ENCODE results near the gene BICDL1. TPM values are rescaled to one million over a fixed set of nuclear protein-coding genes. Genes with fewer than 3 reads are reported as not detected.

The BICDL1 gene
- total and polyA plus RNA-seq, 2 donors (not counting 3 experiments of a cell fraction or from before 2014, with no cell fraction given) = 0.19 TPM; not detected in 1

DNA sequence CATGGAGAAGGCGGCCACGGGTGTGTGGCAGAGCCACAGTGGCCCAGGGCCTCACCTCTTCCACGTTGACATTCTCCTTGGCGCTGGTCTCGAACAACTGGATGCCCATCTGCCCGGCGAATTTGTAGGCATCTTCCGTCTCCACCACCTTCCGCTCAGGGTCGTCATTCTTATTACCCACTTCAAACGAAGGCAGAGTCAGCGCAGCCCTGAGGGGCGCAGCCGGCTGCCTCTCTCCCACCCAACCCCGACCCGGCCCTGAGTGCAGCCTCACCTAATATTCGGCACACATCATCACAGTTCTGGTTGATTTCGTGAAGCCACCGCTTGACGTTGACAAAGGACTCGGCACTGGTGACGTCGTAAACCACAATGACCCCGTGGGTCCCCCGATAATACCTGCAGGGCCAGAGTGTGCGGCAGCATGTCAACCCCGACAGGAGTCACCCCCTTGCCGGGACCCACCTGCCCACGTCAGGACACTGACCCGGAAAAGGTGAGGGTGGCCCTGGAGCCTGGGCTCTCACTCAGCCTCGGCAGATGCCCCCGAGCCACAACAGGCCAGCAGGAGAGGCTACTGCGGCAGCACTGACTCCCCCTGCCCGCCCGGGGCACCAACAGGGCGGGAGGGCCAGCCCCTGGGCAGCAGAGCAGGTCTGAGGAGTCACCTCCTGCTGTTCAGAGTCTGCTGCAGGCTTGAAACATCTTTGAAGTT is 109.9 kb downstream of the BICDL1 start:
- H3K79me2 ChIP-seq (ENCODE audit: control insufficient read depth, insufficient read depth, low read length) = peaks cover 45% of the 10 kb centered on the region
- H4K20me1 ChIP-seq (replicated peaks; ENCODE audit: control insufficient read depth, extremely low read depth, insufficient read depth, low read length) = no peaks in the 10 kb centered on the region
- no peak for FAIRE-seq

More for the DNA sequence above, 109.9 kb downstream of the BICDL1 start:
- H3K36me3 ChIP-seq (ENCODE audit: control insufficient read depth in 2 of 2, extremely low read depth in 1 of 2, insufficient read depth in 2 of 2, low read length in 2 of 2) = peaks cover 5 to 46% of the 10 kb centered on the region in 2 experiments
- no peak overlapping the region for H3K27ac ChIP-seq (ENCODE audit: insufficient read depth, low read depth, low read length)
- ChIA-PET POLR2A (no interaction called here), CTCF (no interaction called here)
- no peak overlapping the region for H3K4me3 ChIP-seq (replicated peaks in 1 of 3; ENCODE audit: insufficient read depth in 1 of 3, low read depth in 1 of 3, low read length in 3 of 3)
- no peaks in the 10 kb centered on the region for H3K9me1 ChIP-seq (replicated peaks; ENCODE audit: control insufficient read depth, extremely low read depth, insufficient read depth, low read length)
- dilution Hi-C loops (cut with MboI; ENCODE audit: extremely low pct_ligation_motif_present, low sequenced_read_pairs) (no loop called here), intact Hi-C loops (cut with micrococcal nuclease) (no loop called here)
- TF ChIP-seq, protein P1, sequence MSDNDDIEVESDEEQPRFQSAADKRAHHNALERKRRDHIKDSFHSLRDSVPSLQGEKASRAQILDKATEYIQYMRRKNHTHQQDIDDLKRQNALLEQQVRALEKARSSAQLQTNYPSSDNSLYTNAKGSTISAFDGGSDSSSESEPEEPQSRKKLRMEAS (IDR thresholded peaks at IDR 0.05; ENCODE audit: insufficient read depth, insufficient read length) = no peak
- TF ChIP-seq JUN (IDR thresholded peaks at IDR 0.05; ENCODE audit: borderline replicate concordance, insufficient read depth, insufficient read length, low read depth) (no peak), POLR2AphosphoS5 (IDR thresholded peaks at IDR 0.05; ENCODE audit: insufficient read depth, low read depth, low read length) (no peak), MYC (IDR thresholded peaks at IDR 0.05; ENCODE audit: low read depth, low read length) (no peak), GATA2 (IDR thresholded peaks at IDR 0.05; ENCODE audit: insufficient read depth, insufficient read length, low read depth, low read length) (no peak), FOS (IDR thresholded peaks at IDR 0.05; ENCODE audit: borderline replicate concordance, insufficient read depth, low read length) (no peak), EZH2 (IDR thresholded peaks at IDR 0.05; ENCODE audit: borderline replicate concordance, low read depth, low read length, severe bottlenecking) (no peak), POLR2A (IDR thresholded peaks at IDR 0.05; ENCODE audit: low read depth, low read length) (no peak)
- TF ChIP-seq, protein P2, sequence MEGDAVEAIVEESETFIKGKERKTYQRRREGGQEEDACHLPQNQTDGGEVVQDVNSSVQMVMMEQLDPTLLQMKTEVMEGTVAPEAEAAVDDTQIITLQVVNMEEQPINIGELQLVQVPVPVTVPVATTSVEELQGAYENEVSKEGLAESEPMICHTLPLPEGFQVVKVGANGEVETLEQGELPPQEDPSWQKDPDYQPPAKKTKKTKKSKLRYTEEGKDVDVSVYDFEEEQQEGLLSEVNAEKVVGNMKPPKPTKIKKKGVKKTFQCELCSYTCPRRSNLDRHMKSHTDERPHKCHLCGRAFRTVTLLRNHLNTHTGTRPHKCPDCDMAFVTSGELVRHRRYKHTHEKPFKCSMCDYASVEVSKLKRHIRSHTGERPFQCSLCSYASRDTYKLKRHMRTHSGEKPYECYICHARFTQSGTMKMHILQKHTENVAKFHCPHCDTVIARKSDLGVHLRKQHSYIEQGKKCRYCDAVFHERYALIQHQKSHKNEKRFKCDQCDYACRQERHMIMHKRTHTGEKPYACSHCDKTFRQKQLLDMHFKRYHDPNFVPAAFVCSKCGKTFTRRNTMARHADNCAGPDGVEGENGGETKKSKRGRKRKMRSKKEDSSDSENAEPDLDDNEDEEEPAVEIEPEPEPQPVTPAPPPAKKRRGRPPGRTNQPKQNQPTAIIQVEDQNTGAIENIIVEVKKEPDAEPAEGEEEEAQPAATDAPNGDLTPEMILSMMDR (IDR thresholded peaks at IDR 0.05; ENCODE audit: extremely low read depth in 1 of 2, insufficient read depth in 1 of 2, low read depth in 1 of 2, low read length in 2 of 2) = no peak
- no peaks in the 10 kb centered on the region for H3K27me3 ChIP-seq (ENCODE audit: control insufficient read depth in 2 of 2, insufficient read depth in 2 of 2, low read length in 2 of 2)
- H3K9me3 ChIP-seq (replicated peaks; ENCODE audit: control insufficient read depth, insufficient read depth, low read length) = no peaks in the 10 kb centered on the region
- H3K9ac ChIP-seq (replicated peaks; ENCODE audit: extremely low read depth, insufficient read depth, low read length) = no peak overlapping the region
- no peak overlapping the region for H2AFZ ChIP-seq (ENCODE audit: low read depth, low read length)
- no peaks in the 10 kb centered on the region for H3K4me1 ChIP-seq (ENCODE audit: control insufficient read depth, extremely low read depth, insufficient read depth, low read length)
- DNase-seq (ENCODE audit: low read depth, low spot score) = no peak
- BruUV-seq (replicated peaks) = no TSS peak
- H3K4me2 ChIP-seq (ENCODE audit: insufficient read depth, low read length) = no peak overlapping the region

Measured in endothelial cell of umbilical vein (primary cell).